H1 (cell line): ENCODE results near the gene FRMPD4. TPM values are rescaled to one million over a fixed set of nuclear protein-coding genes. Genes with fewer than 3 reads are reported as not detected.

Experiments used
- CTCF ChIA-PET: fragments of 300-600 bp; sonication (Branson Sonifier 250); formaldehyde crosslinking; loops from one replicate; lab custom pipeline; 2021; ENCODE audit not compliant: partially characterized antibody; lab: Charles Lee
- POLR2A ChIA-PET: fragments of 300-600 bp; sonication (Branson Sonifier 250); formaldehyde crosslinking; loops from one replicate; lab custom pipeline; 2021; ENCODE audit warnings: inconsistent platforms; ENCODE audit not compliant: partially characterized antibody; lab: Charles Lee
- DNase-seq, 2 experiments: peaks; one replicate each; pipeline versions ENCODE4 v3.0.0 to v3.0.0-alpha.2; 2010 to 2022; ENCODE audit warnings: low spot score in 2 of 2, low read depth in 1 of 2, mixed read lengths in 1 of 2
- FAIRE-seq: peaks from 2 replicates; lab custom pipeline; 2011; peaks lifted over from hg19 to GRCh38; lab: Jason Lieb, UNC
- H2AFZ ChIP-seq: 2 replicates; pipeline ENCODE4 v1.8.1; 2012; ENCODE audit warnings: low read length, inconsistent platforms
- H2AK5ac ChIP-seq: 2 replicates; pipeline ENCODE4 v1.6.1; 2013; ENCODE audit warnings: low read depth, low read length
- H2BK120ac ChIP-seq: replicated peaks from 2 replicates; pipeline ENCODE3; 2013; ENCODE audit warnings: low read depth, low read length, inconsistent platforms
- H2BK12ac ChIP-seq: 2 replicates; pipeline ENCODE4 v1.6.1; 2013; ENCODE audit warnings: low read depth, low read length
- H2BK15ac ChIP-seq: 2 replicates; pipeline ENCODE4 v1.6.1; 2013; ENCODE audit warnings: low read length
- H2BK20ac ChIP-seq: 2 replicates; pipeline ENCODE4 v1.6.1; 2013; ENCODE audit warnings: low read length
- H2BK5ac ChIP-seq: 2 replicates; pipeline ENCODE4 v1.6.1; 2013; ENCODE audit warnings: low read depth, low read length
- H3K14ac ChIP-seq: 2 replicates; pipeline ENCODE4 v1.6.1; 2013; ENCODE audit warnings: inconsistent platforms; ENCODE audit not compliant: insufficient read length
- H3K18ac ChIP-seq: 2 replicates; pipeline ENCODE4 v1.6.1; 2013; ENCODE audit warnings: low read length; ENCODE audit errors: extremely low read depth
- H3K23ac ChIP-seq: 2 replicates; pipeline ENCODE4 v1.6.1; 2013; ENCODE audit warnings: inconsistent platforms; ENCODE audit not compliant: insufficient read length
- H3K23me2 ChIP-seq: 2 replicates; pipeline ENCODE4 v1.6.1; 2013; ENCODE audit warnings: low read depth, low read length
- H3K27ac ChIP-seq: 2 replicates; pipeline ENCODE4 v1.6.1; 2011; ENCODE audit warnings: low read depth, low read length, inconsistent platforms
- H3K27me3 ChIP-seq, 4 experiments: replicated peaks in 1 of 4; 1 replicate in 1 of 4; 2 replicates in 3 of 4; pipeline versions ENCODE4 v1.6.1 to v1.8.1; 2011 to 2013; ENCODE audit warnings: low read length in 3 of 4, mild to moderate bottlenecking in 3 of 4, inconsistent platforms in 2 of 4, mixed read lengths in 2 of 4, moderate library complexity in 1 of 4; ENCODE audit not compliant: control insufficient read depth in 3 of 4, insufficient read depth in 3 of 4; ENCODE audit errors: extremely low read depth in 1 of 4
- H3K36me3 ChIP-seq, 4 experiments: 2 replicates each; pipeline versions ENCODE4 v1.6.1 to v1.8.1; 2011 to 2013; ENCODE audit warnings: mild to moderate bottlenecking in 4 of 4, low read length in 3 of 4, moderate library complexity in 2 of 4, control low read depth in 1 of 4, inconsistent platforms in 1 of 4; ENCODE audit not compliant: insufficient read depth in 4 of 4, control insufficient read depth in 2 of 4
- H3K4ac ChIP-seq: replicated peaks from 2 replicates; pipeline ENCODE3; 2013; ENCODE audit warnings: low read length, low read depth, mixed read lengths, inconsistent platforms; ENCODE audit not compliant: insufficient read length
- H3K4me1 ChIP-seq, 4 experiments: replicated peaks in 1 of 4; 1 replicate in 1 of 4; 2 replicates in 3 of 4; pipeline versions ENCODE4 v1.6.1 to v1.8.1; 2011 to 2013; ENCODE audit warnings: low read length in 3 of 4, inconsistent platforms in 2 of 4, mixed read lengths in 1 of 4; ENCODE audit not compliant: insufficient read depth in 4 of 4, control insufficient read depth in 3 of 4
- H3K4me2 ChIP-seq, 2 experiments: 2 replicates each; pipeline versions ENCODE4 v1.6.1 to v1.8.1; 2011 to 2013; ENCODE audit warnings: low read depth in 2 of 2, low read length in 2 of 2, control low read depth in 1 of 2, inconsistent platforms in 1 of 2, mild to moderate bottlenecking in 1 of 2; ENCODE audit not compliant: insufficient read depth in 1 of 2
- H3K4me3 ChIP-seq, 4 experiments: fragments of 200-600, 300-600 bp in 1 of 4; sonication (generic), shearing (Covaris generic), sonication (Bioruptor Twin) in 1 of 4; 2 replicates each; pipeline versions ENCODE4 v1.5.1 to v1.8.1; 2011 to 2016; ENCODE audit warnings: low read length in 4 of 4, low read depth in 3 of 4, control low read depth in 2 of 4, inconsistent platforms in 2 of 4, mild to moderate bottlenecking in 2 of 4, mixed read lengths in 1 of 4, moderate library complexity in 1 of 4; ENCODE audit not compliant: insufficient read depth in 2 of 4; ENCODE audit errors: extremely low read depth in 1 of 4
- H3K56ac ChIP-seq: replicated peaks from 2 replicates; pipeline ENCODE3; 2013; ENCODE audit warnings: low read depth, mild to moderate bottlenecking, mixed read lengths, low read length, inconsistent platforms; ENCODE audit not compliant: insufficient read length
- H3K79me1 ChIP-seq: 2 replicates; pipeline ENCODE4 v1.6.1; 2013; ENCODE audit warnings: low read depth, low read length, control low read depth
- H3K79me2 ChIP-seq, 2 experiments: 2 replicates each; pipeline versions ENCODE4 v1.6.1 to v1.8.1; 2012 to 2013; ENCODE audit warnings: low read length in 2 of 2, mild to moderate bottlenecking in 2 of 2, inconsistent platforms in 1 of 2; ENCODE audit not compliant: insufficient read depth in 2 of 2, control insufficient read depth in 1 of 2
- H3K9ac ChIP-seq, 4 experiments: replicated peaks in 1 of 4; 1 replicate in 1 of 4; 2 replicates in 3 of 4; pipeline versions ENCODE4 v1.6.1 to v1.8.1; 2011 to 2013; ENCODE audit warnings: low read depth in 3 of 4, low read length in 3 of 4, control low read depth in 2 of 4, mild to moderate bottlenecking in 2 of 4, moderate library complexity in 2 of 4, inconsistent platforms in 1 of 4; ENCODE audit errors: extremely low read depth in 1 of 4
- H3K9me3 ChIP-seq, 2 experiments: 2 replicates each; pipeline versions ENCODE4 v1.6.1 to v1.8.1; 2012 to 2013; ENCODE audit warnings: mild to moderate bottlenecking in 2 of 2, moderate library complexity in 2 of 2, control low read depth in 1 of 2, inconsistent platforms in 1 of 2, low read depth in 1 of 2, low read length in 1 of 2, mixed read lengths in 1 of 2; ENCODE audit not compliant: insufficient read depth in 2 of 2
- H4K20me1 ChIP-seq, 2 experiments: replicated peaks in 1 of 2; 2 replicates each; pipeline versions ENCODE3 to v1.8.1; 2011 to 2013; ENCODE audit warnings: inconsistent platforms in 2 of 2, low read length in 2 of 2, mild to moderate bottlenecking in 1 of 2; ENCODE audit not compliant: insufficient read depth in 2 of 2, control insufficient read depth in 1 of 2
- H4K5ac ChIP-seq: 2 replicates; pipeline ENCODE4 v1.6.1; 2013; ENCODE audit warnings: low read length, low read depth, mixed read lengths, inconsistent platforms; ENCODE audit not compliant: insufficient read length
- H4K8ac ChIP-seq: 2 replicates; pipeline ENCODE4 v1.8.0; 2013; ENCODE audit warnings: mild to moderate bottlenecking, moderate library complexity, low read length, inconsistent platforms; ENCODE audit not compliant: insufficient read depth; ENCODE audit errors: extremely low read depth
- H4K91ac ChIP-seq: replicated peaks from 2 replicates; pipeline ENCODE3; 2013; ENCODE audit warnings: low read length, mixed read lengths, inconsistent platforms; ENCODE audit not compliant: insufficient read length
- BRCA1 ChIP-seq: IDR thresholded peaks from 2 replicates; pipeline ENCODE4 v1.6.1; 2012; ENCODE audit warnings: low read depth, low read length, improper control_type of control experiment
- CEBPB ChIP-seq: IDR thresholded peaks from 2 replicates; pipeline ENCODE4 v1.6.1; 2012; ENCODE audit warnings: low read depth, low read length
- CREB1 ChIP-seq: IDR thresholded peaks from 2 replicates; pipeline ENCODE4 v1.6.1; 2012; ENCODE audit warnings: inconsistent platforms
- JUND ChIP-seq: IDR thresholded peaks from 2 replicates; pipeline ENCODE4 v1.6.1; 2011; ENCODE audit warnings: mild to moderate bottlenecking, improper control_type of control experiment, low read length
- NANOG ChIP-seq: IDR thresholded peaks from 2 replicates; pipeline ENCODE4 v1.6.1; 2011; ENCODE audit warnings: low read length, low read depth, mild to moderate bottlenecking, inconsistent platforms; ENCODE audit not compliant: insufficient read depth, poor library complexity, severe bottlenecking
- NRF1 ChIP-seq: IDR thresholded peaks from 2 replicates; pipeline ENCODE4 v1.6.1; 2011; ENCODE audit warnings: mild to moderate bottlenecking, low read depth, low read length, improper control_type of control experiment
- POLR2AphosphoS5 ChIP-seq: IDR thresholded peaks from 2 replicates; pipeline ENCODE4 v1.6.1; 2011; ENCODE audit warnings: low read depth, low read length
- RAD21 ChIP-seq, 2 experiments: IDR thresholded peaks in 1 of 2; conservative IDR thresholded peaks in 1 of 2; 2 replicates each; pipeline ENCODE4 v1.6.1; 2011; ENCODE audit warnings: low read depth in 2 of 2, low read length in 2 of 2, improper control_type of control experiment in 1 of 2, inconsistent platforms in 1 of 2, mild to moderate bottlenecking in 1 of 2, moderate library complexity in 1 of 2
- RBBP5 ChIP-seq: IDR thresholded peaks from 2 replicates; pipeline ENCODE4 v1.7.1; 2012; ENCODE audit warnings: low read depth, mild to moderate bottlenecking, inconsistent platforms, low read length, moderate library complexity, borderline replicate concordance
- RNF2 ChIP-seq: fragments of 200-900, 300-1000 bp; sonication (generic); IDR thresholded peaks from 2 replicates; pipeline ENCODE4 v1.7.1; 2016; ENCODE audit warnings: borderline replicate concordance, low read depth, mild to moderate bottlenecking, antibody characterized with exemption, low read length; ENCODE audit not compliant: poor library complexity, severe bottlenecking; ENCODE audit errors: missing control alignments
- SAP30 ChIP-seq: fragments of 300-600 bp; sonication (generic); IDR thresholded peaks from 2 replicates; pipeline ENCODE4 v1.7.1; 2012; ENCODE audit warnings: low read length, moderate library complexity, mild to moderate bottlenecking, inconsistent platforms; ENCODE audit not compliant: insufficient read depth, insufficient replicate concordance
- SIN3A ChIP-seq, 2 experiments: IDR thresholded peaks in 1 of 2; conservative IDR thresholded peaks in 1 of 2; 2 replicates each; pipeline ENCODE4 v1.6.1; 2011 to 2012; ENCODE audit warnings: low read length in 2 of 2, improper control_type of control experiment in 1 of 2, low read depth in 1 of 2, mild to moderate bottlenecking in 1 of 2
- SP1 ChIP-seq: IDR thresholded peaks from 2 replicates; pipeline ENCODE4 v1.6.1; 2011; ENCODE audit warnings: low read depth, low read length
- TAF1 ChIP-seq: IDR thresholded peaks from 2 replicates; pipeline ENCODE4 v1.6.1; 2011; ENCODE audit warnings: mild to moderate bottlenecking, low read depth, low read length
- TBP ChIP-seq: IDR thresholded peaks from 2 replicates; pipeline ENCODE4 v1.6.1; 2011; ENCODE audit warnings: low read depth, low read length, improper control_type of control experiment
- TCF12 ChIP-seq: IDR thresholded peaks from 2 replicates; pipeline ENCODE4 v1.6.1; 2011; ENCODE audit warnings: low read depth, mild to moderate bottlenecking, low read length
- polyA plus RNA-seq, 7 experiments: library from polyadenylated mRNA; depleted of rRNA in 3 of 7; stranded (reverse) in 5 of 7; unstranded in 2 of 7; fragments of >200 nt in 5 of 7; fragments of 200-250 nt in 2 of 7; gene quantifications; 1 replicate in 5 of 7; 2 replicates in 1 of 7; 4 replicates in 1 of 7; pipeline versions ENCODE4 v1.2.1 to v1.2.3, GENCODE V29; 2011 to 2013; ENCODE audit warnings: missing spikeins in 2 of 7, mixed read lengths in 2 of 7
- total RNA-seq: library from RNA; stranded (reverse); fragmentation: NEBNext Ultra II Directional; extraction: Animal tissue kit (Norgen Biotek cat#: 25700); gene quantifications from 2 replicates; pipeline ENCODE4 v1.2.1, GENCODE V29; 2021

Gene FRMPD4
- total and polyA plus RNA-seq, 2 of the 8 experiments (the other 6 are each of a cell fraction or from before 2014, with no cell fraction given) = 0.02 to 0.37 TPM

- Histone ChIP-seq H3K23me2 (no peaks in the 10 kb centered on the region), H3K79me1 (no peaks in the 10 kb centered on the region), H3K27me3 (no peaks in the 10 kb centered on the region), H3K9me3 (no peaks in the 10 kb centered on the region), H4K20me1 (no peaks in the 10 kb centered on the region), H4K91ac (no peak overlapping the region), H3K36me3 (no peaks in the 10 kb centered on the region), H3K23ac (no peak overlapping the region), H3K79me2 (no peaks in the 10 kb centered on the region), H3K56ac (no peak overlapping the region), H4K5ac (no peak overlapping the region), H3K4me3 (no peak overlapping the region), H2BK5ac (no peak overlapping the region), H3K18ac (no peak overlapping the region), H3K9ac (no peak overlapping the region), H4K8ac (no peak overlapping the region), H3K4me2 (no peak overlapping the region), H3K4me1 (no peaks in the 10 kb centered on the region), H3K4ac (no peak overlapping the region), H2BK15ac (no peak overlapping the region), H2AFZ (no peak overlapping the region), H3K14ac (no peak overlapping the region), H2AK5ac (no peak overlapping the region), H3K27ac (no peak overlapping the region), H2BK120ac (no peak overlapping the region), H2BK20ac (no peak overlapping the region), H2BK12ac (no peak overlapping the region)
- DNase-seq (no peak), FAIRE-seq (no peak)
- ChIA-PET POLR2A (no interaction called here), CTCF (no interaction called here)
- no peak for TF ChIP-seq TAF1
- TF ChIP-seq CREB1 = no peak
- TF ChIP-seq TBP = no peak
- no peak for TF ChIP-seq JUND
- no peak for TF ChIP-seq SP1
- TF ChIP-seq TCF12 = no peak
- TF ChIP-seq NANOG = no peak
- TF ChIP-seq BRCA1 = no peak
- no peak for TF ChIP-seq RNF2
- no peak for TF ChIP-seq SIN3A (conservative IDR thresholded peaks at IDR 0.05 in 1 of 2, IDR thresholded peaks at IDR 0.05 in 1 of 2; ENCODE audit: low read depth in 1 of 2, low read length in 2 of 2)
- TF ChIP-seq CEBPB = no peak
- no peak for TF ChIP-seq POLR2AphosphoS5
- TF ChIP-seq NRF1 = no peak
- TF ChIP-seq RAD21 (IDR thresholded peaks at IDR 0.05 in 1 of 2, conservative IDR thresholded peaks at IDR 0.05 in 1 of 2; ENCODE audit: low read depth in 2 of 2, low read length in 2 of 2) = no peak
- TF ChIP-seq RBBP5 = no peak
- no peak for TF ChIP-seq SAP30
Observed at GRCh38 chrX:12396584-12396983, 258.3 kb downstream of the FRMPD4 start.
